MCF 10A (cell line): Measurements from ENCODE around the gene RBBP8. TPM values are rescaled to one million over a fixed set of nuclear protein-coding genes. Genes with fewer than 3 reads are reported as not detected.

Experiments
- BruUV-seq: library from RNA; stranded (reverse); fragments of 400-500 nt; replicated peaks from 2 replicates; lab custom pipeline; 2021; lab: Mats Ljungman, UMichigan
- CTCF ChIA-PET: fragments of 300-600 bp; sonication (Branson Sonifier 250); formaldehyde crosslinking; extraction: SDS; loops from one replicate; lab custom pipeline; 2021; ENCODE audit warnings: antibody characterized with exemption, inconsistent platforms; lab: Yijun Ruan, JAX
- POLR2A ChIA-PET: fragments of 300-600, 350-650 bp; sonication (Branson Sonifier 250); formaldehyde crosslinking; extraction: SDS; loops from one replicate; lab custom pipeline; 2020; ENCODE audit warnings: antibody characterized with exemption, inconsistent platforms; lab: Yijun Ruan, JAX
- DNase-seq: peaks from one replicate; pipeline ENCODE4 v3.0.0-alpha.2; 2018; ENCODE audit not compliant: unreplicated experiment
- H3K27ac Mint-ChIP-seq: one replicate; pipeline ENCODE4 v1.8.0; 2022; ENCODE audit warnings: mild to moderate bottlenecking, low read depth, mixed read lengths; ENCODE audit not compliant: unreplicated experiment
- H3K27me3 Mint-ChIP-seq: one replicate; pipeline ENCODE4 v1.8.0; 2022; ENCODE audit warnings: mixed read lengths; ENCODE audit not compliant: insufficient read depth, unreplicated experiment
- H3K36me3 Mint-ChIP-seq: one replicate; pipeline ENCODE4 v1.8.0; 2022; ENCODE audit warnings: mild to moderate bottlenecking, moderate library complexity, mixed read lengths; ENCODE audit not compliant: insufficient read depth, unreplicated experiment
- H3K4me1 Mint-ChIP-seq: one replicate; pipeline ENCODE4 v1.8.0; 2022; ENCODE audit warnings: mixed read lengths; ENCODE audit not compliant: insufficient read depth, unreplicated experiment
- H3K4me3 Mint-ChIP-seq: one replicate; pipeline ENCODE4 v1.8.0; 2022; ENCODE audit warnings: mild to moderate bottlenecking, moderate library complexity, mixed read lengths; ENCODE audit not compliant: unreplicated experiment
- H3K9me3 Mint-ChIP-seq: one replicate; pipeline ENCODE4 v1.8.0; 2022; ENCODE audit warnings: mixed read lengths; ENCODE audit not compliant: unreplicated experiment
- intact Hi-C: fragments of 100-400 bp; cut with micrococcal nuclease; formaldehyde crosslinking; loops from 2 replicates; pipeline ENCODE4 v1.14.1; 2022
- total RNA-seq: library from RNA; stranded (reverse); gene quantifications from 2 replicates; pipeline ENCODE4 v1.2.3, GENCODE V29; 2022
- TF ChIP-seq, protein P1 (sequence below): fragments of 200-600 bp; IDR thresholded peaks from one replicate; pipeline ENCODE4 v1.8.0; 2022; ENCODE audit warnings: antibody characterized with exemption, mild to moderate bottlenecking; ENCODE audit not compliant: unreplicated experiment

Gene RBBP8
- total RNA-seq, 1 experiment from 2014 or later = 59.7 TPM

DNA sequence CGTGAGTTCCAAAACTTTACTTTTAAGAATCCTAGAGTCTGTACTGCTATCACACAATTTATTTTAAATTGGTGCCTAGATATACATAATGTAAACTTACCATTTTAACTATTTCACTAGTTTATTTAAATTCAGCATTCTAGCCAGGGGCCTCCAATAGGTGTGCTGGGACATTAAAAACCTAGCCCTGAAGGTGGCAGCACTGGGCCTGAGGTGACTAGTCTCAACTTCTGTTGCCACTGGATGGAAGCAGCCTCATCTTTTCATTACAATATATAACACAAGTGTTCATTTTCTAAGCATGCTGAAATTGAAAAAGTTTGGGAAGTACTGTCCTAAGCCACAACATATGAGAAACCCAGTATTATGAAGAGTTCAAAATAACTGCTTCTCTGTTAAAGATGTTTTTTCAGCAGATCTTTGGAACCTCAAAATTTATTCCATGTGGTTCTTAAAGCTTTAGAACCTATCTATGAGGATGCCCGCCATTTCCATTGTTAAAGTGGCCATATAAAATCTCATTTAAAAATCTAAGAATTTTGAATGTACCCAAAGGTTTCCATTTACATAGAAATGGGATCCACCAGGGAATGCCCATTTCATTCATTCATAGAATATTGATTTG, 2.9 kb upstream of the RBBP8 start:
- no peak overlapping the region for H3K27ac Mint-ChIP-seq
- H3K9me3 Mint-ChIP-seq = no peaks in the 10 kb centered on the region
- no peaks in the 10 kb centered on the region for H3K27me3 Mint-ChIP-seq
- ChIA-PET CTCF (interaction anchor here (0.6 to 4.3 kb wide), 29 partner anchors 8 to 663 kb away, joined by 3 to 27 read pairs (median 5); no protein-coding TSS in a partner anchor), POLR2A (interaction anchor here (0.6 to 3.7 kb wide), 10 partner anchors 8 to 102 kb away, joined by 3 to 76 read pairs (median 4); no protein-coding TSS in a partner anchor)
- DNase-seq = peak; percentile 82
- peaks cover 10% of the 10 kb centered on the region for H3K36me3 Mint-ChIP-seq
- H3K4me3 Mint-ChIP-seq = no peak overlapping the region
- TF ChIP-seq, protein P1, sequence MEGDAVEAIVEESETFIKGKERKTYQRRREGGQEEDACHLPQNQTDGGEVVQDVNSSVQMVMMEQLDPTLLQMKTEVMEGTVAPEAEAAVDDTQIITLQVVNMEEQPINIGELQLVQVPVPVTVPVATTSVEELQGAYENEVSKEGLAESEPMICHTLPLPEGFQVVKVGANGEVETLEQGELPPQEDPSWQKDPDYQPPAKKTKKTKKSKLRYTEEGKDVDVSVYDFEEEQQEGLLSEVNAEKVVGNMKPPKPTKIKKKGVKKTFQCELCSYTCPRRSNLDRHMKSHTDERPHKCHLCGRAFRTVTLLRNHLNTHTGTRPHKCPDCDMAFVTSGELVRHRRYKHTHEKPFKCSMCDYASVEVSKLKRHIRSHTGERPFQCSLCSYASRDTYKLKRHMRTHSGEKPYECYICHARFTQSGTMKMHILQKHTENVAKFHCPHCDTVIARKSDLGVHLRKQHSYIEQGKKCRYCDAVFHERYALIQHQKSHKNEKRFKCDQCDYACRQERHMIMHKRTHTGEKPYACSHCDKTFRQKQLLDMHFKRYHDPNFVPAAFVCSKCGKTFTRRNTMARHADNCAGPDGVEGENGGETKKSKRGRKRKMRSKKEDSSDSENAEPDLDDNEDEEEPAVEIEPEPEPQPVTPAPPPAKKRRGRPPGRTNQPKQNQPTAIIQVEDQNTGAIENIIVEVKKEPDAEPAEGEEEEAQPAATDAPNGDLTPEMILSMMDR = peak; percentile 68
- intact Hi-C loops = loop anchor here (1.0 to 5.0 kb wide), 4 partner anchors 53 to 522 kb away; partner anchors contain the start of gene RIOK3
- peaks cover 12% of the 10 kb centered on the region for H3K4me1 Mint-ChIP-seq
- no TSS peak for BruUV-seq

DNA sequence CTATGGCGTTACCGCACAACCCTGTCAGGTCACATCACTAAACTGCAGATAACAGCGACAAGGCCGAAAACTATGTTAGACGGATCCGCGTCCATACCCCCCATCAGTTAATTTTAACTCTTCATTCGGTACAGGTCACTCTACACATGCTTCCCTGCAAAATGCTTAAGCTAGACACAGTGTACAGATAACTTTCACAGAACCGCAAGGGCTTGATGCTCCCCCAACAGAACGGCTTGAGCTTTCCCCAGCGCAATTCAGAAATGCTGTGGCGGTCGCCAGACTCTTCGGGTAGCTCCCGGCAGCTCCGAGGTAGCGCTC, 283 bp upstream of the RBBP8 start:
- ChIA-PET POLR2A (interaction anchor here (0.6 to 3.7 kb wide), 31 partner anchors 9 to 1313 kb away, joined by 3 to 76 read pairs (median 5); partner anchors contain the start of gene RIOK3), CTCF (interaction anchor here (0.7 to 1.1 kb wide), 7 partner anchors 16 to 112 kb away, joined by 3 to 5 read pairs (median 3); no protein-coding TSS in a partner anchor)
- DNase-seq = no peak
- Mint-ChIP-seq H3K9me3 (no peaks in the 10 kb centered on the region), H3K4me1 (peaks cover 18% of the 10 kb centered on the region), H3K4me3 (peak overlapping the region; percentile 95), H3K27ac (peak overlapping the region; percentile 76), H3K36me3 (peaks cover 20% of the 10 kb centered on the region), H3K27me3 (no peaks in the 10 kb centered on the region)
- TF ChIP-seq, protein P1 = no peak
- BruUV-seq = no TSS peak
- intact Hi-C loops = loop anchor here (2.0 to 5.0 kb wide), 4 partner anchors 46 to 519 kb away; partner anchors contain the start of gene RIOK3

DNA sequence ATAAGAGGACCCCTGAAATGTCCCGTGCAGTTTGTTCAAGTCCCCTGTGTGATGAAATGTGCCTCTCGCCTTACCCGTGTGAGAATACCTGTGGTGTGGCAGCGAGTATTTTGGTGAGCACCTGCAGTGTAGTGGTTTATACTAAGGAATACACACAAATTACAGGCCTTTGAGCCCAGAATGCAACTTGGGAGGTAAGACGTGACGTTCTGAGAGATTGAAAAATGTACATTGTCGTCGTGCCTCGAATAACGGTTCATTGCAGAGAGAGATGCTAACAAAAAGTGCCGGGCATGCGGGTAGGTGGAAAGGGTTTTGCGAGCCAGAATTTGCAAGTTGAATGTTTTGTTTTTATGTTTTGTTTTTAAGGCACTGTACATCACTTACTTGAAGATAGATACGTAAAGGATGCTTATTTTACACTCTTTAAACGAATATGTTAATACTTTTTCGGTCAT, 867 bp downstream of the RBBP8 start:
- DNase-seq = no peak
- H3K27me3 Mint-ChIP-seq = no peaks in the 10 kb centered on the region
- peak overlapping the region; percentile 95 for H3K4me3 Mint-ChIP-seq
- H3K9me3 Mint-ChIP-seq = no peaks in the 10 kb centered on the region
- H3K4me1 Mint-ChIP-seq = peaks cover 18% of the 10 kb centered on the region
- intact Hi-C loops = loop anchor here (2.0 to 5.0 kb wide), 4 partner anchors 45 to 518 kb away; partner anchors contain the start of gene RIOK3
- H3K36me3 Mint-ChIP-seq = peaks cover 24% of the 10 kb centered on the region
- peak overlapping the region; percentile 76 for H3K27ac Mint-ChIP-seq
- BruUV-seq = no TSS peak
- CTCF ChIA-PET = interaction anchor here (0.7 to 3.2 kb wide), 5 partner anchors 9 to 120 kb away, joined by 3 to 9 read pairs (median 5); no protein-coding TSS in a partner anchor
- POLR2A ChIA-PET = interaction anchor here (1.2 to 3.9 kb wide), 18 partner anchors 8 to 519 kb away, joined by 3 to 76 read pairs (median 10); partner anchors contain the start of gene RIOK3
- TF ChIP-seq, protein P1 = no peak

DNA sequence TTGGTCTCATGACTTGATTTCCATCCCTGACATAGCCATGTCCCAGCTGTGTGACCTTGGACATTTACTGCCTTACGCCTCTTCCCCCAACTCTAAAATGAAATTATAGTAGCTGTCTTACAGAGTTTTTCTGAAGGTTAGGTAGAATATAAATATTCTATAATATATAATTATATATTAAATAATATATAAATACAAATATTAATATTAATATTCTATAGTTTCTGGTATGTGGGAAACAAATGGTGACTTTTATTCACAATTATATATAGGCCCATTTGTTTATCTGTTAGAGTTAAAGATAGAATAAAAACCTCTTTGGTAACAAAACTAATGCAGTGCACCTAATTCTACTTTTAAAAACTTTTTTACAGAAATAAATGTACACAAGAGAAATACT, 1.7 kb downstream of the RBBP8 start:
- no peaks in the 10 kb centered on the region for H3K9me3 Mint-ChIP-seq
- peak overlapping the region; percentile 95 for H3K4me3 Mint-ChIP-seq
- peak overlapping the region; percentile 76 for H3K27ac Mint-ChIP-seq
- no peak for DNase-seq
- BruUV-seq = no TSS peak
- H3K27me3 Mint-ChIP-seq = no peaks in the 10 kb centered on the region
- POLR2A ChIA-PET = interaction anchor here (0.7 to 3.9 kb wide), 12 partner anchors 12 to 120 kb away, joined by 3 to 20 read pairs (median 8); no protein-coding TSS in a partner anchor
- H3K4me1 Mint-ChIP-seq = peaks cover 18% of the 10 kb centered on the region
- intact Hi-C loops = loop anchor here (5.0 kb wide), 2 partner anchors 107 to 518 kb away; partner anchors contain the start of gene RIOK3
- CTCF ChIA-PET = interaction anchor here (0.7 to 3.2 kb wide), 4 partner anchors 42 to 121 kb away, joined by 3 to 9 read pairs (median 5); no protein-coding TSS in a partner anchor
- TF ChIP-seq, protein P1 = no peak
- H3K36me3 Mint-ChIP-seq = peaks cover 24% of the 10 kb centered on the region
